IMR-90 (cell line): ENCODE data around the gene FBXL4. TPM values are rescaled to one million over a fixed set of nuclear protein-coding genes. Genes with fewer than 3 reads are reported as not detected.

Experiments used
- ATAC-seq: fragments of 200-7000 bp; cut with Tn5 transposase; 2 replicates; pipeline ENCODE4 v1.9.1; 2020; ENCODE audit warnings: low read depth, mild to moderate bottlenecking, moderate library complexity
- BruUV-seq: library from RNA; stranded (reverse); fragments of 400-500 nt; replicated peaks from 2 replicates; lab custom pipeline; 2021; lab: Mats Ljungman, UMichigan
- CTCF ChIA-PET: fragments of 300-600 bp; formaldehyde crosslinking; extraction: SDS; loops from one replicate; lab custom pipeline; 2021; ENCODE audit warnings: antibody characterized with exemption; lab: Yijun Ruan, JAX
- POLR2A ChIA-PET: fragments of 300-600 bp; sonication (Branson Sonifier 250); formaldehyde crosslinking; loops from one replicate; lab custom pipeline; 2022; ENCODE audit warnings: antibody characterized with exemption; ENCODE audit not compliant: unreplicated experiment; lab: Charles Lee
- DNase-seq: peaks from one replicate; pipeline ENCODE4 v3.0.0; 2013
- H2AFZ ChIP-seq: replicated peaks from 2 replicates; pipeline ENCODE3; 2013; ENCODE audit warnings: low read length, mild to moderate bottlenecking; ENCODE audit not compliant: poor library complexity
- H2AK5ac ChIP-seq: 2 replicates; pipeline ENCODE4 v1.6.1; 2013; ENCODE audit warnings: low read depth, low read length, inconsistent platforms
- H2AK9ac ChIP-seq: replicated peaks from 2 replicates; pipeline ENCODE3; 2013; ENCODE audit warnings: mild to moderate bottlenecking, low read depth, low read length, moderate library complexity; ENCODE audit not compliant: poor library complexity
- H2BK120ac ChIP-seq: 2 replicates; pipeline ENCODE4 v1.6.1; 2013; ENCODE audit warnings: low read depth, low read length, inconsistent platforms
- H2BK15ac ChIP-seq: 3 replicates; pipeline ENCODE4 v1.6.1; 2013; ENCODE audit warnings: low read depth, low read length, inconsistent platforms
- H2BK20ac ChIP-seq: 2 replicates; pipeline ENCODE4 v1.6.1; 2013; ENCODE audit warnings: low read depth, mild to moderate bottlenecking, inconsistent platforms, low read length, moderate library complexity
- H2BK5ac ChIP-seq: 2 replicates; pipeline ENCODE4 v1.6.1; 2013; ENCODE audit warnings: mild to moderate bottlenecking, low read depth, low read length, inconsistent platforms; ENCODE audit not compliant: poor library complexity, severe bottlenecking
- H3K14ac ChIP-seq: replicated peaks from 2 replicates; pipeline ENCODE4 v1.6.1; 2013; ENCODE audit warnings: low read depth, low read length, inconsistent platforms
- H3K18ac ChIP-seq: 2 replicates; pipeline ENCODE4 v1.6.1; 2013; ENCODE audit warnings: low read depth, low read length, control low read depth
- H3K23ac ChIP-seq: 2 replicates; pipeline ENCODE4 v1.6.1; 2013; ENCODE audit warnings: low read depth, low read length, inconsistent platforms
- H3K27ac ChIP-seq: 2 replicates; pipeline ENCODE4 v1.5.1; 2013; ENCODE audit warnings: mild to moderate bottlenecking, control low read depth, low read length; ENCODE audit not compliant: insufficient read depth
- H3K27me3 ChIP-seq: 2 replicates; pipeline ENCODE4 v1.6.1; 2013; ENCODE audit warnings: low read length; ENCODE audit not compliant: control insufficient read depth, insufficient read depth
- H3K36me3 ChIP-seq: 2 replicates; pipeline ENCODE4 v1.6.1; 2013; ENCODE audit warnings: low read length, mixed read lengths; ENCODE audit not compliant: control insufficient read depth, insufficient read depth
- H3K4ac ChIP-seq: 2 replicates; pipeline ENCODE4 v1.6.1; 2013; ENCODE audit warnings: low read depth, low read length, inconsistent platforms
- H3K4me1 ChIP-seq: 2 replicates; pipeline ENCODE4 v1.6.1; 2013; ENCODE audit warnings: low read length, mixed read lengths; ENCODE audit not compliant: control insufficient read depth, insufficient read depth
- H3K4me2 ChIP-seq: 2 replicates; pipeline ENCODE4 v1.6.1; 2013; ENCODE audit warnings: low read depth, mild to moderate bottlenecking, control low read depth, low read length, moderate library complexity
- H3K4me3 ChIP-seq: 2 replicates; pipeline ENCODE4 v1.5.1; 2013; ENCODE audit warnings: low read depth, mild to moderate bottlenecking, control low read depth, low read length, moderate library complexity; ENCODE audit not compliant: insufficient read depth
- H3K56ac ChIP-seq: 2 replicates; pipeline ENCODE4 v1.6.1; 2013; ENCODE audit warnings: low read length, inconsistent platforms; ENCODE audit not compliant: insufficient read depth; ENCODE audit errors: extremely low read depth
- H3K79me1 ChIP-seq, 2 experiments: 2 replicates each; pipeline ENCODE4 v1.6.1; 2013; ENCODE audit warnings: low read length in 2 of 2, inconsistent platforms in 1 of 2, low read depth in 1 of 2
- H3K9ac ChIP-seq: 2 replicates; pipeline ENCODE4 v1.6.1; 2013; ENCODE audit warnings: low read depth, low read length, control low read depth
- H3K9me1 ChIP-seq: 2 replicates; pipeline ENCODE4 v1.6.1; 2013; ENCODE audit warnings: low read length, inconsistent platforms; ENCODE audit not compliant: insufficient read depth
- H3K9me3 ChIP-seq: 2 replicates; pipeline ENCODE4 v1.6.1; 2013; ENCODE audit warnings: low read length; ENCODE audit not compliant: control insufficient read depth, insufficient read depth
- H4K20me1 ChIP-seq: 2 replicates; pipeline ENCODE4 v1.6.1; 2013; ENCODE audit warnings: low read length, inconsistent platforms; ENCODE audit not compliant: insufficient read depth
- H4K5ac ChIP-seq: 2 replicates; pipeline ENCODE4 v1.6.1; 2013; ENCODE audit warnings: mild to moderate bottlenecking, low read depth, low read length, control low read depth
- H4K8ac ChIP-seq, 2 experiments: 2 replicates each; pipeline ENCODE4 v1.6.1; 2013; ENCODE audit warnings: low read depth in 2 of 2, low read length in 2 of 2, control low read depth in 1 of 2, inconsistent platforms in 1 of 2
- H4K91ac ChIP-seq: 2 replicates; pipeline ENCODE4 v1.6.1; 2013; ENCODE audit warnings: low read depth, low read length, inconsistent platforms; ENCODE audit not compliant: insufficient read depth
- BHLHE40 ChIP-seq: fragments of 150-350 bp; IDR thresholded peaks from 2 replicates; pipeline ENCODE4 v1.6.1; 2016; ENCODE audit warnings: mild to moderate bottlenecking, low read depth, low read length
- CHD1 ChIP-seq: IDR thresholded peaks from 2 replicates; pipeline ENCODE4 v1.6.1; 2012; ENCODE audit warnings: low read depth, low read length, improper control_type of control experiment
- MAFK ChIP-seq: IDR thresholded peaks from 2 replicates; pipeline ENCODE4 v1.6.1; 2012; ENCODE audit warnings: low read depth, low read length, improper control_type of control experiment
- NFE2L2 ChIP-seq: fragments of 150-350 bp; IDR thresholded peaks from 2 replicates; pipeline ENCODE4 v1.6.1; 2016; ENCODE audit warnings: low read depth, mild to moderate bottlenecking, low read length
- RAD21 ChIP-seq: IDR thresholded peaks from 2 replicates; pipeline ENCODE4 v1.6.1; 2012; ENCODE audit warnings: low read length, improper control_type of control experiment
- RFX5 ChIP-seq: IDR thresholded peaks from 2 replicates; pipeline ENCODE4 v1.8.0; 2012; ENCODE audit warnings: low read depth, mild to moderate bottlenecking, low read length, moderate library complexity
- SMC3 ChIP-seq: fragments of 150-350 bp; IDR thresholded peaks from 2 replicates; pipeline ENCODE4 v1.6.1; 2016; ENCODE audit warnings: low read depth, mild to moderate bottlenecking, antibody characterized with exemption, low read length, moderate library complexity
- WGBS, 2 experiments: methylation state at CpG; one replicate each; pipeline versions ENCODE4 v1.1.5 to v1.1.7; 2013; ENCODE audit warnings: missing lambda C conversion rate in 2 of 2; ENCODE audit not compliant: insufficient read length in 1 of 2; ENCODE audit errors: extremely low coverage in 2 of 2; 5-methylcytosine and 5-hydroxymethylcytosine counted together
- dilution Hi-C: fragments of 300-500 bp; cut with HindIII; formaldehyde crosslinking; loops from one replicate; pipeline ENCODE4 v1.14.3; 2018; ENCODE audit warnings: low sequenced_read_pairs; ENCODE audit not compliant: unreplicated experiment
- in situ Hi-C: fragments of 300-500 bp; cut with MboI; formaldehyde crosslinking; loops from 3 replicates; pipeline ENCODE4 v1.14.3; 2019; ENCODE audit warnings: low sequenced_read_pairs, inconsistent platforms, mixed read lengths
- intact Hi-C: fragments of 100-400 bp; cut with micrococcal nuclease; formaldehyde crosslinking; loops from 2 replicates; pipeline ENCODE4 v1.10.0; 2022
- polyA plus RNA-seq, 3 experiments: library from polyadenylated mRNA; depleted of rRNA; stranded (reverse); fragments of >200 nt; gene quantifications; 2 replicates each; pipeline ENCODE4 v1.2.3, GENCODE V29; 2012; ENCODE audit warnings: low replicate concordance in 1 of 3
- total RNA-seq: library from RNA; depleted of rRNA; stranded (reverse); fragments of >200 nt; gene quantifications from 2 replicates; pipeline ENCODE4 v1.2.3, GENCODE V29; 2012
- TF ChIP-seq, protein P1 (sequence below): conservative IDR thresholded peaks from 2 replicates; pipeline ENCODE4 v1.5.1; 2012; ENCODE audit warnings: mild to moderate bottlenecking, low read depth, low read length, improper control_type of control experiment
- TF ChIP-seq, protein P2 (sequence below): fragments of 150-350 bp; IDR thresholded peaks from 2 replicates; pipeline ENCODE4 v1.6.1; 2017; ENCODE audit warnings: mild to moderate bottlenecking, antibody characterized with exemption, low read length, low read depth

FBXL4 gene
- total and polyA plus RNA-seq, 2 of the 4 experiments (the other 2 are of a cell fraction), result 7.8 to 17.6 TPM

GRCh38 chr6:98821756-98822405 is 125.9 kb downstream of the FBXL4 start:
- no CpG with 5 or more reads among the region's 2 CpGs for WGBS, 2 experiments
- POLR2A ChIA-PET, result no interaction called here
- no peaks in the 10 kb centered on the region for H4K20me1 ChIP-seq
- no peak overlapping the region for H4K8ac ChIP-seq
- no peak overlapping the region for H2AK9ac ChIP-seq
- no peak overlapping the region for H3K56ac ChIP-seq
- no TSS peak for BruUV-seq
- H2AFZ ChIP-seq, result no peak overlapping the region
- H3K9ac ChIP-seq, result no peak overlapping the region
- H2BK15ac ChIP-seq, result no peak overlapping the region
- ATAC-seq (no peak), DNase-seq (no peak)
- H3K36me3 ChIP-seq, result no peaks in the 10 kb centered on the region
- peaks cover 42% of the 10 kb centered on the region for H3K27me3 ChIP-seq
- intact Hi-C loops, result no loop called here
- H3K4me2 ChIP-seq, result no peak overlapping the region
- no peak overlapping the region for H3K18ac ChIP-seq
- no peaks in the 10 kb centered on the region for H3K9me1 ChIP-seq
- no peak overlapping the region for H2BK20ac ChIP-seq
- H4K5ac ChIP-seq, result no peak overlapping the region
- H3K4me1 ChIP-seq, result no peaks in the 10 kb centered on the region
- H2BK5ac ChIP-seq, result no peak overlapping the region
- no peak for TF ChIP-seq RAD21
- no peak for TF ChIP-seq SMC3
- TF ChIP-seq, protein P1, sequence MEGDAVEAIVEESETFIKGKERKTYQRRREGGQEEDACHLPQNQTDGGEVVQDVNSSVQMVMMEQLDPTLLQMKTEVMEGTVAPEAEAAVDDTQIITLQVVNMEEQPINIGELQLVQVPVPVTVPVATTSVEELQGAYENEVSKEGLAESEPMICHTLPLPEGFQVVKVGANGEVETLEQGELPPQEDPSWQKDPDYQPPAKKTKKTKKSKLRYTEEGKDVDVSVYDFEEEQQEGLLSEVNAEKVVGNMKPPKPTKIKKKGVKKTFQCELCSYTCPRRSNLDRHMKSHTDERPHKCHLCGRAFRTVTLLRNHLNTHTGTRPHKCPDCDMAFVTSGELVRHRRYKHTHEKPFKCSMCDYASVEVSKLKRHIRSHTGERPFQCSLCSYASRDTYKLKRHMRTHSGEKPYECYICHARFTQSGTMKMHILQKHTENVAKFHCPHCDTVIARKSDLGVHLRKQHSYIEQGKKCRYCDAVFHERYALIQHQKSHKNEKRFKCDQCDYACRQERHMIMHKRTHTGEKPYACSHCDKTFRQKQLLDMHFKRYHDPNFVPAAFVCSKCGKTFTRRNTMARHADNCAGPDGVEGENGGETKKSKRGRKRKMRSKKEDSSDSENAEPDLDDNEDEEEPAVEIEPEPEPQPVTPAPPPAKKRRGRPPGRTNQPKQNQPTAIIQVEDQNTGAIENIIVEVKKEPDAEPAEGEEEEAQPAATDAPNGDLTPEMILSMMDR, result no peak
- no peak for TF ChIP-seq MAFK
- TF ChIP-seq, protein P2, sequence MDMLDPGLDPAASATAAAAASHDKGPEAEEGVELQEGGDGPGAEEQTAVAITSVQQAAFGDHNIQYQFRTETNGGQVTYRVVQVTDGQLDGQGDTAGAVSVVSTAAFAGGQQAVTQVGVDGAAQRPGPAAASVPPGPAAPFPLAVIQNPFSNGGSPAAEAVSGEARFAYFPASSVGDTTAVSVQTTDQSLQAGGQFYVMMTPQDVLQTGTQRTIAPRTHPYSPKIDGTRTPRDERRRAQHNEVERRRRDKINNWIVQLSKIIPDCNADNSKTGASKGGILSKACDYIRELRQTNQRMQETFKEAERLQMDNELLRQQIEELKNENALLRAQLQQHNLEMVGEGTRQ, result no peak
- TF ChIP-seq NFE2L2, result no peak
- no peak for TF ChIP-seq BHLHE40
- TF ChIP-seq CHD1, result no peak
- TF ChIP-seq RFX5, result no peak
- H2AK5ac ChIP-seq, result no peak overlapping the region
- CTCF ChIA-PET, result no interaction called here
- no peak overlapping the region for H2BK120ac ChIP-seq
- no peak overlapping the region for H3K4me3 ChIP-seq
- H3K23ac ChIP-seq, result no peak overlapping the region
- H3K14ac ChIP-seq, result no peak overlapping the region
- no peaks in the 10 kb centered on the region for H3K9me3 ChIP-seq
- no peak overlapping the region for H4K91ac ChIP-seq
- no peaks in the 10 kb centered on the region for H3K79me1 ChIP-seq
- dilution Hi-C loops, result no loop called here
- in situ Hi-C loops, result no loop called here
- no peak overlapping the region for H3K27ac ChIP-seq
- no peak overlapping the region for H3K4ac ChIP-seq
